KBM-7 (cell line): Measurements from ENCODE around the gene PPP2R2C.

ENCODE experiments used
- DNase-seq: peaks from one replicate; pipeline ENCODE4 v3.0.0-alpha.2; 2015
- in situ Hi-C: fragments of 300-500 bp; cut with MboI; formaldehyde crosslinking; loops from 2 replicates; pipeline ENCODE4 v1.14.3; 2020; ENCODE audit warnings: low sequenced_read_pairs, low pct_unique_long_range_greater_than_20kb, mixed read lengths

The PPP2R2C gene

DNA sequence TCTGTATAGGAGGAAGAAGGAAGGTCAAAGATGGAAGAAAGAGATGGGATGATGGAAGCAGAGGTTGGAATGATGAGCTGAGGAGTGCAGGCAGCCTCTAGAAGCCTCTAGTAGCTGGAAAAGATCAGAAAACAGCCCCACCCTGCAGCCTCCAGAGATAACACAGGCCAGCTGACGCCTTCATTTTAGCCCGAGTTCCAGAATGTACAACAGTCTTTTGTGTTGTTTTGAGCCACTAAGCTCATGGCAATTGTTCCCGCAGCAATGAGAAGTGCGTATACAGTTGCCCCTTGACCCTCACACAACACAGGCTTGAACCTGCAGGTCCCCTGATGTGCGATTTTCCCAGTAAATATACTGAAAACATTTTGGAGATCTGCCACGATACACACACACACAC lies 130.7 kb downstream of the PPP2R2C start:
- in situ Hi-C loops: no loop called here

GRCh38 chr4:6340446-6341015 lies 131.9 kb downstream of the PPP2R2C start:
- no peak for DNase-seq
- in situ Hi-C loops: no loop called here

More for the DNA sequence above, 130.7 kb downstream of the PPP2R2C start:
- DNase-seq: no peak

- in situ Hi-C loops: no loop called here
- DNase-seq: no peak
These were observed 132.5 kb downstream of the PPP2R2C start for GRCh38 chr4:6339818-6340445.

DNA sequence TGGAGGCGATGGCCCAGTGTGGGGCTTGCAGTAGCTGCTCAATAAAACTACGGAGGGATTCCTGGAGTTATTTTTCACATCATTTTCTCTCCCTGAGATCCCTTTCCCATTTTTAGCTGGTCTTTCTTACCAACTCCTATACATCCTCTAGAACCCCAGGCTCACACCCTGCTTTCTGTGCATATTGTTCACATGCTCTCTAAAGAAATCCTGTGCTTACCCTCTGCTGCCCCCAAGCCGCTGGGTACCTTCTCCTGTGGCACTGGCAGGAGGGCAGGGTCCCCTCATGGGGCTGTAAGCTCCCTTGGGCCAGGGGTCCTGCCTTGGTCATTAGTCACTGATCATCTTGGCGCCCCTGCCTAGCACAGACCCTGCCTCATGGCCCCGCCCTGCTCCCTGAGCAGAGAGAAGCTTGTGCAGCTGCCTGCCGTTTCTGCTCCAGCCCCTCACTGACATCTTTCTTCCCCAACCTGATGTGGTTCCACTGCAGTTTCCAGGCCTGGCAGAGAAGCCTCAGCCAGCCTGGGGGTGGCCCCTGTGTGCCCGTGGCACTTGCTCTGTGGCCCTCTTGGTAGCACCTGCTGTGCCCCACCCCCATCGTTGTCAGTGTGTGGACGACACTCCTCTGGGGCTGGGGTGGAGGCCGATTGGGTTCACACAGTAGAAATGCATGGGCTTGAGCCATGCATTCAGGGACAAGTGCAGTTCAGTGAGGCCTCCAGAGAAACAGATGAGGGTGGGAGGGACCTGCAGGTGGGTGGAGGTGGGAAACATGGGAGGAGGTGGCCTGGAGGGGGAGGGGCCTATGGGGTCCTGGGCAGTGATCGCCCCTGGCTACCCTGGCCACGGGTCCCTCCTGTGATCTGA lies 133.2 kb downstream of the PPP2R2C start:
- no peak for DNase-seq
- in situ Hi-C loops: no loop called here

DNA sequence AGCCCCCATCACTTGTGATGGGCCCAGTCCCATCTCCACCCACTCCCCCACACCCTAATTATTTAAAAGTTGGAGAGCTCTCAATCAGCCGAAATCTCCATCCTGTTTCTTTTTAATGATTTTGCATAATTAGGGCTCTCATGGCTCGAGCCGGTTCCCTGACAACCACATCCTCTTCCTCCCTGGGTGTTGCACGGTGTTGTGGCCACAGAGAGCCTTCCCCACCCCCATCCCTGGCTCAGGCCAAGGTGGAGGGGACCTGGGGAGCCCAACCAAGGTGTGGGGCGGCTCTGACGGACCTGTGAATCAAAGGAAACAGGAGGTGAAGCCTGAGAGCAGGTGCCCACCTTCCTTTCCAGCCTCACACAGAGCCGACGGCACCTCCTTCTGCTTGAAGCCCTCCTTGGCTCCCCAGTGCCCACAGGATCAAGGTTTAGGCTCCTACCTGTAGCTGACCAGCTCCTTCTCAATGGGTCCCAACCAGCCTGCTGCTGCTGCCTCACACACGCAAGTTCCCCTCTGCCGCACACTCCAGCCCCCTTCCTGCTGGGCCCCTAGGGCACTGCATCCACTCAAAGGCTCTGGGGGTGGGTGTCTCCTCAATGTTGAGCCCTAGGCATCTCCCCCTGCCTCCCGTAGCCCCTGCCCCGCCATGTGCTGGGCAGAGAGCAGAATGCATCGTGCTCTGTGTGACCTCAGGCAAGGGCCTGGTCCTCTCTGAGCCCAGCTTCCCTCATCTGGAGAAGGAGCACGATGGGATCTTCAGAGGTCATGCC lies 134.1 kb downstream of the PPP2R2C start:
- in situ Hi-C loops: no loop called here

DNA sequence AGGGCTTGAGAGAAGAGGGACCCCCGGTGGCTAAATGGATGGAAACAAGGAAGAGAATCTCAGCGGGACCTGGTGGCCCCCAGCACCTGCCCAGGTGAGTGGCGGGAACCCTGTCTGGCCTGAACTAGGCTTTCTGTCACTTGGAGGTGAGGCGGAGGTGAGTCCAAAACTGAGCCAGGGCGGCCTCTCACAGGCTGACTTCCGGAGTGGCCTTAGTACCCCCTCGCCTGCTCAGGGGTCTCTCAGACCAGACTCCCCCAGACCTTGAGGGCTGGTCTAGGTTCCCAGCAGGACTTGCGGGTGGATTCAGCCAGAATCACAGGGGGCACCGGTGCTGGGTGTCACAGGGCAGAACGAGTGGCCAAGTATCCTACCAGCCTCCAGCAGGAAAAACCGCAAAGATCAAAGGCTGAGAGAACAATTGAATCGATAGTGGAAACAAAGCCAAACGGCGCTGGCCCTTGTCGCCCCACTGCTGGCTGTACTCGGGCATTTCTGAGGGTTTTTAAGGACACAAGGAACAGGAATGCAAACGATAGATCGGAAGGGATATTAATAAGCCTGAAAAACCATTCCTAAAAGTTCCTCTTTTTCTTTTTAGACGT lies 135.0 kb downstream of the PPP2R2C start:
- DNase-seq: no peak
- in situ Hi-C loops: no loop called here

More for the DNA sequence above, 134.1 kb downstream of the PPP2R2C start:
- DNase-seq: no peak

- DNase-seq: no peak
- in situ Hi-C loops: no loop called here
These were observed 136.2 kb downstream of the PPP2R2C start for GRCh38 chr4:6336166-6336565.

DNA sequence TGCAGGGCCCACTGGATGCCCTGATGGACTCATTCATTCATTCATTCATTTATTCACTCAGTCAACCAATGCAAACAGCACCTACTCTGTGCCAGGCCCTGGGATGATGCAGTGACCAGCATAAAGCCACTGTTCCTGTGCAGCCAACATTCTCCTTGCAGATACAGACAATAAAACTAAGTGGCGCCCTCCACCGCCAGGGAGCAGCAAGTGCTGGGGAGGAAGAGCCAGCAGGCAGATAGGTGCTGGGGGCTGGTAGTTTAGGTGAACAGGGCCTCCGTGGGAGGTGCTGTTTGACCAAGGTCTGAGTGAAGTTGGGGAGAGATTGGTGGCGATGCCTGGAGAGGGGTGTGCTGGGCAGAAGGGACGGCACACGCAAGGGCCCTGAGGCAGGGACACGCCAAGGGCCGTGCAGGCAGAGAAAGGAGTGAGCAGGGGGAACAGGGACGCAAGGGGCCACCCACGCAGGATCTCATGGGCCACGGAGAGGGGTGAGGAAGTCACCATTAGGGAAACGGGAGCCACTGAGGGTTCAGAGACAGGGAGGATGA lies 137.3 kb downstream of the PPP2R2C start:
- no peak for DNase-seq
- in situ Hi-C loops: no loop called here

DNA sequence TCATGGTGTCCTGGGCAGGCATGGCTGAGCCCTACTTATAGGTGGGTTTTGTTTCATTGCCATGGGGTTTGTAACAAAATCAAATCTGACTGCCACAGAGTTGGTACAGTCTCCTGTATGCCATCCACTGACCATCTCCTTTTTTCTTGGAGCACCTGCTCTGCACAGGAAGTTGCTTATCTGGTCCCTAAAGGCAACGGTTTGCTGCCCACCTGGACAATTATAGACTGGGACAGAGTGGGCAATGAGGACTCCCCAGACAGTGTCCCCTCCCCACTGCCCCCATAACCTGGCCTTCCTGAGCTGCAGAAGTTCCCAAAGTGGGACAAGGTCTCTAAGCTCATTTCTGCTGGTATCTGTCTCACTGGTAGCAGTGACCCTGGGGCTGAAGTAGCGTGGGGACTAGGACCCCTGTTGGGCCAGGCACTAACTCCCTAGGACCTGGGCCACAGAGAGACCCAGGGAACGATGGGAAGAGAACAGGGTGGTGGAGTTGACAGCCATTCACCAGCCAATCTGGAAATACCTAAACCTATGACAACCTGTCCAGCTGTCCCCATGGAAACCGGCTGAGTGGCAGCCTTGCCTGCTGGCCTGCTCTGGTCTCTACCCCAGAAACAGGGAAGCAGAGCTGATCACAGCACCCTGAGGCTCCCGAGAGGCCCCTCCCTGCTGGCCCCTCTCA lies 138.1 kb downstream of the PPP2R2C start:
- in situ Hi-C loops: no loop called here
- DNase-seq: no peak

DNA sequence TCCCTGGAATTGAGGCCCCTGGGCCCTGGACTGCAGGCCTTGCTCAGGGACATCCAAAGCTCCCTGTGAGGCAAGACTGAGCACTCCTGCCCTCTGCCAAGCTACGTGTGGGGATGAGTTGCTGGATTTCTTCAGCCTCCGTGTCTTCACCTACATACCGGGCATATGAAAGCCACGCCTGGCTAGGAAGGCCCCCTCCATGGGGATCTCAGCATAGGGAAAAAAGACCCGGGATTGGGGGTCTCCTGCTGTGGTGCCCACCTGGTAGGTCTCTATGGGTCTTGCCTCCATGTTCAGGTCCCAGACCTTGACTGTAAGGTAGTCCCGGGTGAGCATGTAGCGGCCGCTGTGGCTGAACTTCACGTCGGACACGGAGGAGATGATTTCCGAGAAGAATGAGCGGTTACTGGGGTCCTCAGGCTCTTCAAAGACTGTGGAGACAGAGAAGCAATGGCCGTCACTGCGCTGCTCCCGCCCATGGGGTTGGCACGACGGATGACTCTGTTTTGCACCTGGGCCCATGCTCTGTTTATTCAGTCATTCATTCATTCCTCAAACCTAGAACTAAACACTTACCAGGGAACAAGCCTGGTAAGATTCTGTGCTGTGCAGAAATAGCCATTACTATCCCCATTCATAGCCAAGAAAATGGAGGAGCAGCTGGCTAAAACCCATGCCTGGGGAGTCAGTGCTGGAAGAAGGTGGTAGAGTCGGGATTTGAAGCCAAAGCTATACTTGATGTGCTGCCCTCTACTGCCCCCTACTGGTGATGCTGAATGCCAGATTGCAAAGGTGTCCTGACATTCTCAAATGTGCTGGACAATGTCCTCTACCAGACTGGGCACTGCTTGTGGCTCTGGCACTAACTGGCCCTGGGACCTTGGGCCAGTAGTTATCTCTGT lies 138.9 kb downstream of the PPP2R2C start:
- no peak for DNase-seq
- in situ Hi-C loops: no loop called here

DNA sequence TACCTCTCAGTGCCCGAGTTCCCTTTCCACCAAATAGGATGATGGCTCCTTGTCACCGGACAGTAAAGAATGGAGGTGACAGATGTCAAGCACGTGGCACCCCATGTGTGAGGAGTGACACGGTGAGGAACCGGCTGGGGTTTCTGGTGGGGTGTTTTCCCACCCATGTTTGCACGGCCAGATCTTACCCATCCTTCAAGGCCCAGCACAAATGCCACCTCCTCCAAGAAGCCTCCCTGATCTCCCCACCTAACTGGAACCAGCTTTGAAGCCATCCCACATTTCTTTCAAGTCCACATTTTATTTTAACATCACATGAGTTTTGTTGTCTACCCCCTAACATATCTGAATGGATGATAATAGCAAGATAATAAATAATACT lies 139.8 kb downstream of the PPP2R2C start:
- in situ Hi-C loops: no loop called here
- no peak for DNase-seq

DNA sequence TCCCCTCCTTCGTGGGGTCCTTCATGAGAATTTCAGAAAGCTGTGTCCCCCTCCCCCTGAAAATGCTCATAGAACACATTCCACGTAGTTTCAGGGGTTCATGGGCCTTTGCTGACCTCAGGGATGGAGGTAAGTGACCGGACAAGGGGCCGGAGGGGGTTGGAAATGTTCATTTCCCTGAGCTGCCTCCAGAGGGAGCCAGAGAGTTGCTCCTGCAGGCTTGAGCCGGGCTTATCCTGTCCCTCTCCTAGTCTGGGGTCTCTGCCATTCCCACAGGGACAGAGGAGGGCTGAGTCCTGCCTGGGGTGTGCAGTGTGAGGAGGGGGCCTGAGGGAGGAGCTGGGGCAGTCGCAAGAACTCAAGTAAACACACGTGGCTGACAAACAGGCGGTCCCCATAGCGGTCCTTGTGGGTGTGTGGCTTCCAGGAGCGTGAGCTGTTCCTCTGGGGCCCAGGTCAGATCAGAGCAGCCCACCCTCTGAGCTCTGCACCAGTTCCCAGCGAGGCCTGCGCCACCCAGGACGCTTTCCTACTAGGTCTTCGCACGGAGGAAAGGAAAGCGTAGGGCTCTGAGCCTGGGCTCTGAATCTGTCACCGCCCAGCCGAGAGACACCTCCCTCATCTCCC lies 140.3 kb downstream of the PPP2R2C start:
- no peak for DNase-seq

DNA sequence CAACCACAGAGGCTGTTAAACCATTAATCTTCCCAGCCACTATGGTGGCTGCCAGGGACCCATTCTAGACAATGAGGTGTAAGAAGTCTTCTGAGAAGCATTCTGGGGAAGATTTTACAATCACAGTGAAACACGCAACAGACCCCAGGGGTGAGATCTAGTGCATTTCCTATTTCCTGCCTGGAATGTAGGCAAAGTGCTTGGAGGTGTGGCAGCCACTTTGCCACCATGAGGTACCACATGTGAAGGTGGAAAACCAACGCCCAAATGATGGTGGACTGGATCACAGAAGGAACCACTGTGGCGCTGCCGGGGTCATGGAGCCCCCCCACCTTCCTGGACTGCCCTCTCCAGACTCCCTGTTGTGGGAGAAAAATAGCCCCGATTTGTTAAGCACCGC lies 140.9 kb downstream of the PPP2R2C start:
- in situ Hi-C loops: no loop called here
- no peak for DNase-seq

More for the DNA sequence above, 140.3 kb downstream of the PPP2R2C start:
- in situ Hi-C loops: no loop called here

DNA sequence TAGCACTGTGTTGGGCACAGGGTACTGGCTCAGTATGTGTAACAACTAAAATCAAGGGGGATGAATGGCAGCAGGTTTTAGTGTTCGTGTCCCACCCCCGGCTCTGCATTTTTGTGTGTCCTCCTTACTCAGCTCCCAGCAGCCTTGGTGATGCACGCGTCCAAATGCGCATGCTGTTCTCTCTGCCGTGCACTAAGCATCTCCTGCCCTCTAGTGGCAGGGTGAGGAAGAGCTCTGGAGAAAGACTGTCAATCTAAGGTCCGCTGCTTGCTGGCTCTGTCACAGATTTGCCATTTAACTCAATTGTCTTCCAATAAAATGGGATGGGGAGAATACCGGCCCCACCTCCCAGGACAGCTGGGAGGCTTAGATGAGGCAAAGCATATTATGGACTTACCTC lies 141.4 kb downstream of the PPP2R2C start:
- in situ Hi-C loops: no loop called here
- peak; percentile 31 for DNase-seq

DNA sequence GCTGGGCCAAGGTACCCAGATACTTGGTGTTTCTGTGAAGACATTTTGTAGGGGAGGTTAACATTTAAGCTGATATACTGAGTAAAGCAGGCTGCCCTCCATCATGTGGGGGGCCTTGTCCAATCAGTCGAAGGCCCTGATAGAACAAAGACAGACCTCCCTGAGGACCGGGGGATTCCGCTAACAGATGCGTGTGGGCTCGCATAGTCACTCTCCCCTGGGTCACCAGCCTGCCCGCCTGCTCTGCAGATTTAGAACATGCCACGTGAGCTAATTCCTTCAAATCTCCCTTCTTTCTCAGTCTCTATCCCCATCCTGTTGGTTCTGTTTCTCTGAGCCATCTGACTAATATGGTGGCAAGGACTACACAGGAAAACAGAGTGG lies 142.0 kb downstream of the PPP2R2C start:
- in situ Hi-C loops: no loop called here

DNA sequence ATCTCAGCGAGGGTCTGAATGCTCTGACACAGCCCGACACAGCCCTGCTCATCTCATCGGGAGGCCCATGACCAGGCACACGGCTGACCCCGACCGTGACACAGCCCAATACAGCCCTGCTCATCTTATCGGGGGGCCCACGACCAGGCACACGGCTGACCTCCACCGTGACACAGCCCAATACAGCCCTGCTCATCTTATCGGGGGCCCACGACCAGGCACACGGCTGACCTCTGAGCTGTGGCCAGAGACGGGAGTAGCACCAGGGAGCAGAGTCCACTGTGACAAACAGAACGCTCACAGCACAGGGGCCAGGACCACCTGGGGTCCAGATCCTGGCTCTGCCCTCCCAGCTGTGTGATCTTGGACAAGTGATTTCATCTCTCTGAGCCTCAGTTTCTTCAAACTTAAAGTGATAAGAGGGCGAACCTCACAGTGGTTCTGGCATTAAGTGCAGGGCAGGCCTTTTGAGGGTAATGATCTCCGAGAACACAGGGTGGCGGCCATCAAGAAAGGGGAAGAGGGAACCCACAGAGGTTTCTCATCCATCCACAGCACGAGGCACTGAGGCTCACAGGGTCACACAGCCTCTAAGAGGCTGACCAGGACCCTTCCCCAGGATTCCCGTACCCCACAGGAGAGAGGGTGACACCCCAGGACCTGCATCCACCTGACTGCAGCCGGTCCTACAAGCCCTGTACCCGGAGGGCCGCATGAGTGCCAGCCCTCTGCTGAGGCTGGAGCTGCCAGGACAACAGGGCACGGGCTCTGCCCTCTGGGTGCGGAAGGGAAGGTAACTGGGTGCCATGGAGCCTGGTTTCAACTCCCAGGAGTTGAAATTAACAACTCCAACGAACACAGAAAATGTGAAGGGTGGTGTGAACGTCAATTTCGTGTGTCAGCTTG lies 142.7 kb downstream of the PPP2R2C start:
- in situ Hi-C loops: loop anchor here (5.0 kb wide), 1 partner anchor 67 kb away; no protein-coding TSS in a partner anchor
- no peak for DNase-seq

More for the DNA sequence above, 142.0 kb downstream of the PPP2R2C start:
- no peak for DNase-seq
